ENCODE data around the gene CCDC149.

CCDC149 gene

DNA sequence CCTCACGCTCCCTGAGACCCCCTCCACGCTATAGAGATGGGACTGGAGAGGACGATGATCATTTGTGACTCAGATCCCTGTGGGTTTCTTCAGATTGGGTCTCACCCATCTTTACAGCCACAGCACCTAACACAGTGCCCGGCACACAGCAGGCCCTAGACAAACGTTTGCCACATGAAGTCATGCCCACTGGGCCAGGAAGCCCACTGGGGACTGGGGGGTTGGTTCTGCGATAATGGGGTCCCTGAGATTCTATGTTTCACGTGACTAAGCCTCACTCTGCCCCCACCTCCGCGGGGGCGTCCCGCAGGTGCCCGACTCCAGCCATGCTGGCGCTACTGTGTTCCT, 113.7 kb downstream of the CCDC149 start:
- DNase-seq: no peak

- DNase-seq: no peak
These were observed 114.7 kb downstream of the CCDC149 start for GRCh38 chr4:24798036-24798610.

DNA sequence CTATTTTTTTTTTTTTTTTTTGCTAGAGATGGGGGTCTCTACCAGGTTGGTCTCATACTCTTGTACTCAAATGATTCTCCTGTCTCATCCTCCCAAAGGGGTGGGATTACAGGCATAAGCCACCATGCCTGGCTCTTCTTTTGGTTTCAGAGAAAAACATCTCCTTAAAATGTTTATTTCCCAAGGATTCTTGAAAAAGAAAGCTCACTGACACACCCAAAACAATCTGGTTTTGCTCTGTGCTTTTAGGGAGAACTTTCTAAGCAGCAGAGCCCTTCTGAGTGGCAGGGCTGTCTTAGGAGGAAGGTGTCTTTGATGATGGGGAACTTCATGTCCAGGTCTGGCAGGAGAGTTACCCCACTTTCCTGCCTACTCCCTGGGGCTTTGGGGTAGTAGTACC, 116.2 kb downstream of the CCDC149 start:
- no peak for DNase-seq

GRCh38 chr4:24795666-24796381, 117.0 kb downstream of the CCDC149 start:
- no peak for DNase-seq

- no peak for DNase-seq
These were observed 117.8 kb downstream of the CCDC149 start, which contains the start of gene SOD3 for GRCh38 chr4:24794916-24795665. TSS of gene SOD3 (plus strand) at chr4:24795573. CDS start at chr4:24799522, 3,949 bp downstream.

DNA sequence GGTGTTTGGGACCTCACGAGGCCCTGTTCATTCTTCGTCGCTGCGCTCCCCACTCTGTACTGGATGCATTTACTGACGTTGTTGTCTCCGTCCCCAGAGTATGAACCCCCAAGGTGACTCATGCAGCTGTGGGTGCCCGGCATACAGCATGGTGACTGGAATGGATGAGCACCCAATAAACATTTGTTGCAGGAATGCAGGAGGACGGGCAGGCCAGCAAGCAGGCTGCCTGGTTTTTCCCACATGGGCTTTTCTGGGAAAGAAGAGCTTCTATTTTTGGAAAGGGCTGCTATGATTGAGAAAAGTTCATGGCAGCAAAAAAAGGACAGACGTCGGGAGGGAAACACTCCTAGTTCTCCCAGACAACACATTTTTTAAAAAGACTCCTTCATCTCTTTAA, 118.4 kb downstream of the CCDC149 start:
- no peak for DNase-seq

DNA sequence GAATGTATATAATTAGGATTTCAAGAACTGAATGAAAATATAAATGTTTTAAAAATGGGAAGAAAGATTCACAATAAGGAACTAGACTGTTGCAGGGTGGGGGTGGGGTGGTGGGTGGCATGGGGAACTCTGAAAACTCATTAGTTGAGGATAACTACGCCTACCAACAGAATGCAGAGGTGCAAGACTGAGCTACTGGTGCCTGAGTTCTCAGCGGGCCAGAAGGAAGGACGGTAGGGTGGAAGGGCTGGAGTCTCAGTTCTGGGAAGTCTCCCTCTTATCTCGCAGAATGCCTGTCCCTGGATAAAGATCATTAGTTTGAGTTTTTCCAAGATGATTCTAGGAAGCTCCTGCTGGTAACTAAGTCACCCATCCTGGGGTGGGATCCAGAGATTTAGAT, 118.8 kb downstream of the CCDC149 start:
- no peak for DNase-seq

DNA sequence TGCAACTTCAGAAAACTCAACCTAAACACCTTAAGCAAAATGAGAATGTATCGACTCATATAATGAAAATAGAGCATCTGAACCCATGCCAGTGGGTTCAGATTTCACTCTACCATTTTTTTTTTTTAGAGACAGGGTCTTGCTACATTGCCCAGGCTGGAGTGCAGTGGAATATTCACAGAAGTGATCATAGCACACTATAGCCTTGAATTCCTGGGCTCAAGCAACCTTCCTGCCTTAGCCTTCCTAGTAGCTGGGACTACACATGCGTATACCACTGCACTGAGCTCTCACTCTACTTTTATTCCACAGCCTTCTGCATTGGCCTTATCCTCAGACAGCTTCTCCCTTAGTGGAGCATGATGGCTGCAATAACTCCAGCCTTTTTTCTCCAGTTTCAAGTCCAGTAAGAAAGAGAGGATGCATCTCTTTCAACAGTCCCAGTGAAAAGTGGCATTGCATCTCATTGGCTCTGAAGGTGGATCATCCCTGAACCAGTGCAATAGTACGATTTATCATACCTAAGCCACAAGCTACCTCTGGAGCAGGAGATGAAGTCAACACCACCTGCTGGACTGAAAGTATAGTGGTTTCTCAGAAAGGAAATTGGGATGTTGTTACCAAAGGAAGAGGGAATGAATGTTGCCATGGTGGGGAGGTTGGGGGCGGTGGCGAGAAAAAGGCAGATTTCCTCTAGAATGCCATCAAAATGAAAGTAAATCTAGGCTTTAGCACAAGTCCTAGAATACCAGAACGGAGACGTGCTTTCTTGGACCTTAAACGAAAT, 119.4 kb downstream of the CCDC149 start:
- DNase-seq: no peak

GRCh38 chr4:24792552-24792951, 120.3 kb downstream of the CCDC149 start:
- no peak for DNase-seq

DNA sequence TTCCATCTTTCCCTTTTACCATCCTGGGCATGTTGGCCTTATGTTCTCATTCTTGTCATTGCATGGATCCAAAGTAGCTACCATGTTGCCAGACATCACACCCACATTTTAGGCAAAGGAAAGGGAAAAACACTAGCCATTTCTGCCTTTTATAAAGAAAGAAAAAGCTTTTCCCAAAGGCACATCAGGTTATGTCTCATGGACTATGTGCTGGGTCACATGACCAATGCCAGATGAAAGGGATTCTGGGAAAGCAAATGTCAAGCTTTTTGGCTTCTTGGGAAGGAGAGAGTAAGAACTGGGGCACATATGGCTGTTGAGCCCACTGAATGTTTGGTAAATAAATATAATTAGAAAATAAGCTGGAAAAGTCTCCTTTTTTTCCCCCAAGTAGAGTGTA, 121.8 kb downstream of the CCDC149 start:
- DNase-seq: no peak

DNA sequence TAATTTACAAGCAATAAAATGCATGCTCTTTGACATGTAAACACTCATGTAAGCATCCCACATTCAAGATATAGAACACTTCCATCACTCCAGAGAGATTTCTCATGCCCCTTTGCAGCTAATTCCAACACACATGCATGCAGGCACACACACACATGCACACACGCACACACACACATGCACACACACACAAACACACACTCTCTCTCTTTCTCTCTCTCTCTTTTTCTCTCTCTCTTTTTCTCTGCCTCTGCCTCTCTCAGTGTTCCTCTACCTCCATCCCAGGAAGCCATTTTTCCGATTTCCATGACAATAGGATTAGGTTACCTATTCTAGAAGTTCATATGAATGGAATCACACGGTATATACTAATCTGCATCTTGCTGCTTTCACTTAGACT, 129.3 kb downstream of the CCDC149 start:
- DNase-seq: no peak

DNA sequence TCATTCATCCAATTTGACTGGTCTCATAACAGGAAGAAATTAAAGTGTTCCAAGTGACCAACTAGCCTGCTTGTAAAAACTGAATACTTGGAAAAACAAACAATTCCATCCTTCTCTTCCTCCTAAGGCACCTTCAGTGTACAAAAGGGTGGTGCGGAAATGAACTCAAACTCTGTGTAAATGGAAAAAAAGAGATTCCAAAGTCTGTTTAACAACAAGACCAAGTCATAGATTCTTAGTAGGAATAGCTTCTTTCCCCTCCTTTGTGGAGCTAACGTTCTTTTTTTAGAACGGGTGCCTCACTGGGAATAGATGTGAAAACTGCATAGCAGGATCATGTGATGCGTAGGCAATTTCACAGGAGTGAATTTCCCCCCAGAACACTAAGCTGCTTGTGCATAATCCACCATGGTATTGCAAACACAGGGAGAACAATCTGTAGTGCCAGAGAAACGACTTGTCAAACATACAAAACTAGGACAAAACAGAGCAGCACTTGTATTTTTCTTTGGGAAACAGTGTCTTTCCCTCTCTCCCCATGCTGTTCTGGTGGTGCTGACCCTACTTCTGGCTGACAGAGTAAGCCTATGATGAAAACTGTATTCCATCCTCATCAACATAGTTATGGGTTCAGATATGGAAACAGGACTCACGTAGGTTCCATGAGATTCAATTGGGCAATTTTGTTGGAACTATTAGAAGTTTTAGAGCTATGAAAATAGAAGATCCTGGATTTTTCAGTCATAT, 130.7 kb downstream of the CCDC149 start:
- no peak for DNase-seq

DNA sequence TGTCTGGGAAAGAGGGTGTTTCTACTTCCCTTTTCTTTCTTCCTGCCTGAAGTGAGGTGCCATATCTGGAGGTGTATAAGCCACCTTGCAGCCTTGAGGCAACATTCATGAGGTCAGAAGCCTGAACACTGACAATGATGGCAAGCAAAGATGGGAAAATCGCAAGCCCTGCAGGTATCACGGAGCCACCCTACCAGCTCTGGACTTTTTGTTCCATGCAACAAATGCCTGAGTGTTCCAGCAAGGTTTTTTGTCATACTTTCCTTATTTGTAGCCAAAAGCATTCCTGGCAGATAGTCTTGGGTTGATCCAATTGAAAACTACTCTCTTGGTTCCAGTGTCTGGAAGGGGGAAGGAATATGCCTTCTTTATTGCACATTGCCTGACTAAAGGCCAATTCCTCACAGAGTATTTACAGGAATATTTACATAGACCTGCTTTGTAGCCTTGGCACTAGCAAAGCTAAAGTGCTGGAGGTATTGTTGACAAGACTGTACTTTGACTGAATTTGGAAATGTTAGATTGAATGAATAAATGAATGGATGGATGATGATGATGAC, 131.8 kb downstream of the CCDC149 start:
- DNase-seq: no peak

DNA sequence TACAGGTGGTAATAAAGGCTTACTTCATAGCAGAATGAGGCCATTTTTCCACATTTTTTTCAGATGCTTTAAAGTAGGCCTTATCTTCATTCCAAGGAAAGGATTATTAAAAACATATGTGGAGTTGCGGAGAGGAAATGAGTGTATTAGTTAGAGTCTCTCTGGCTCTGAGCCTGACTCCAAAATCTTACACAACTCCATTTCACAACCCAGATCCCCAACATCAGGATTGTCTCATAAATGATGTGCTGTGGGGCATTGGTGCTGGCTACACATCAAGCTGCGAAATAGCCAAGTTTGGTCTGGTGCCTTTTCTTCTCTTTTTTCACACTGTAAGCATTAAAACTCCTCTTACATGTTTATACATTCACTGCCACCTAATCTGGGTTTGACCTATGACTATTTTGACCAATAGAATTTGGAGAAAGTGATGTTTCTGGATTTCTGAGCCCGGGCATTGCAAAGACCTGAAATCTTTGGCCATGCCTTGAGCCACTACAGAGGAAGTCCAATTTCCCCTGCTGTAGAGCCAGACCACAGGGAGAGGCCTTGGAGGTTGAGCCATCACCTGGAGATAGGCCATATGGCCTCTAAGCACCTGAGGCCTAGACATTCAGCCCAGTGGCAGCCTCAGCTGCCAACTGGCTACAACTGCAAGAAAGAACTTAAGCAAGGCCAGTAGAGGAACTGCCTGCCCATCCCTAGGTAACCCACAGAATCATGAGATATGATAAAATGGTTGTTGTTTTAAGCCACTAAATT, 134.2 kb downstream of the CCDC149 start:
- no peak for DNase-seq

- no peak for DNase-seq
These were observed 135.0 kb downstream of the CCDC149 start for GRCh38 chr4:24777536-24778463.

DNA sequence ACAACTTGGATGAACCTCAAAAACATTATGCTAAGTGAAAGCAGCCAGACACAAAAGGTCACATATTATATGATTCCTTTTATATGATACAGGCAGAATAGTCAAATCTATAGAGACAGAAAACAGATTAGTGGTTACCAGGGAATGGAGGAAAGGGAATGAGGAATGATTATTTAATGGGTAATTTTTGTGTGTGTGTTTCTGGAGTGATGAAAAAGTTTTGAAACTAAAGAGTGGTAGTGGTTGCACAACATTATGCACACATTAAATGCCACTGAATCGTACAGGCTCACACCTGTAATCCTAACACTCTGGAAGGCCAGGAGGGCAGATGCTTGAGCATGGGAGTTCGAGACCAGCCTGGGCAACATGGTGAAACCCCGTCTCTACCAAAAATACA, 137.1 kb downstream of the CCDC149 start:
- DNase-seq: no peak

DNA sequence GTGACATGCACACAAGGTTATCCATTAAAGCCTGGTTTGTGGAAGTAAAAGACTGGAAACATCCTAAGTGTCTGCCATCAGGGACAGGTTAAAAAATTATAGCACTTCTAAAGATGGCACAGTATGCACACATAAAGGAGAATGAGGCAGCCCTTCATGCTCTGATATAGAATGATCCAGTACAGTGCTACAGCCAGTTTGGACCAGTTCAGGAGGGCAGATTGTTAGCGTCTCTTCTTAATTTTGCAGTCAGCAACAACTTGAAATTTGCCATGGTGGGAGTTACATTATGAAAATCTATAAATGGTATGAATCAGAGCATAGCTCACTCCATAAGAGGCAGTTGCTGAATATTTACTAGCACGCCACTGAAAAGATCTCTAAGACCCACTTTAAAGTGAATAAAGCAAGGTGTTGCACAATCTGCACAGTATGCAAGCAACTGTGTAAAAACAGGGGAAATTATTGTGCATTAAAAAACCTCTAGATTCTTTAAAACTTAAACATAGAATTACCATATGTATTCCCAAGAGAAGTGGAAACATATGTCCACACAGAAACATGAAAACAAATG, 137.7 kb downstream of the CCDC149 start:
- DNase-seq: no peak

DNA sequence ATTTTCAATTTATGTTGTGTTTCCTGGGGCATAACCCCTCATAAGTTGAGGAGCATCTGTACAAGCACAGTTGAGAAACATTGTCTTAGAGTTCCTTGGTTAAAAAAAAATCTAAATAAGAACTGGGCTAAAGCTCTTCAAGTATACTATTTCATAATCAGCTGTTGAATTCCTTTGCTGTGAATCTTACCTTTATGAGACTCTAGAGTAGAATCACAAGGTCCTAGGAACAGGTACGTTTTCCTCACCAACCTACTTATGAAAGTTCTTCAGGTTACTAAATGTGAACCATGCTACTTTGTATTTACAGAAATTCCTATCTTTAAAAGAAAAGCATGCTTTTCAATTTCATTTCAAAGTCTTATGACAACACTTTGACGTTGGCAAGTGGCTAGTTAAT, 138.4 kb downstream of the CCDC149 start:
- no peak for DNase-seq

DNA sequence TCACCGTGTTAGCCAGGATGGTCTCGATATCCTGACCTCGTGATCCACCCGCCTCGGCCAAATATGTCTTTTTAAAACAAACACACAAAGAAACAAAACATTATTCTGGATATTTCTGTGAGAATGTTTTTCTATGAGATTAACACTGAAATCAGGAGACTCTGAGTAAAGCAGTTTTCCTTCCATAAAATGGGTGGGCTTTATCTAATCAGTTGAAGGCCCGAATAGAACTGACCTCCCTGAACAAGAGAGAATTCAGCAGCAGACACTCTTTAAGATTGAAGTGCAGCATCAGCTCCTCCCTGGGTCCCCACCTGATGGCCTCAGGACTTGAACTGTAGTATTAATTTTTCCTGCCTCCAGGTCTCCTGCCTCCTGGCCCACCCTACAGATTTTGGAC, 139.9 kb downstream of the CCDC149 start:
- no peak for DNase-seq

All from GF-D8 (cell line).